Measurements from ENCODE around the gene COMMD4.

DNA sequence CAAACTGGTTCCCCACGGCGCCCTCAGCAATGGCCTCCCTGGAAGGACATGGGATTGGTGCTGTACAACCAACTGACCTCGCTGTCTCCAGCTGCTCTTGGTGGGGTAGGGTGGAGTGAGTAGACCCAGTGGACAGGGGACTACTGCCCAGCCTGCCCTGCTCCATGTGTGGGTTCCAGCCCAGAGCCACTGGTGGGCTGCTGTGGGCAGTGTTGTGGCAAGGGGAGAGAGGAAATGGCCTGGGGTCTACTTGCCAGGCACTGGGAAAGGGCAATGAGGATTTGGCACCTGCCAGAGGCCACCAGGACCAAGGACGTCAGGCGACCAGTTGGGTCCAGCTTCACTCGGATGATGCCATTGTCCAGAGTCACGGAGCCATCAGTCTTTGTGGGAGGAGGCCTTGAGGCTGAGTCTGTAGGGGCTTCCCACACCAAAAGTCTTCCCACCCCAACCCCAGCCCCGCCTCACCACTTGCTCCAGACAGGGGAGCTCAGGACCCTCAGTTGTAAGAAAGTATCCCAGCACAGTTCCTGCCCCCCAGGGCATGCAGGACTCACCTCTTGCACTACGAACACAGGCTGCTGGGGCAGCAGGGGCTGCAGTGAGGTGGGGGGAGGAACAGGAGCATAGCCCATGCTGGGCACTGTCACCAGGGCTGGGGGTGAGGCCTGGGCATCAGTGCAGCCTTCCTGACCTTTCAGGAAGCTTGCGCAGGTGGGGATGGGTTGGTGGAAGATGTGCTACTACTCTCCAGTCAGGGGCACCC lies 23.1 kb downstream of the COMMD4 start:
- TF ChIP-seq, protein P1, sequence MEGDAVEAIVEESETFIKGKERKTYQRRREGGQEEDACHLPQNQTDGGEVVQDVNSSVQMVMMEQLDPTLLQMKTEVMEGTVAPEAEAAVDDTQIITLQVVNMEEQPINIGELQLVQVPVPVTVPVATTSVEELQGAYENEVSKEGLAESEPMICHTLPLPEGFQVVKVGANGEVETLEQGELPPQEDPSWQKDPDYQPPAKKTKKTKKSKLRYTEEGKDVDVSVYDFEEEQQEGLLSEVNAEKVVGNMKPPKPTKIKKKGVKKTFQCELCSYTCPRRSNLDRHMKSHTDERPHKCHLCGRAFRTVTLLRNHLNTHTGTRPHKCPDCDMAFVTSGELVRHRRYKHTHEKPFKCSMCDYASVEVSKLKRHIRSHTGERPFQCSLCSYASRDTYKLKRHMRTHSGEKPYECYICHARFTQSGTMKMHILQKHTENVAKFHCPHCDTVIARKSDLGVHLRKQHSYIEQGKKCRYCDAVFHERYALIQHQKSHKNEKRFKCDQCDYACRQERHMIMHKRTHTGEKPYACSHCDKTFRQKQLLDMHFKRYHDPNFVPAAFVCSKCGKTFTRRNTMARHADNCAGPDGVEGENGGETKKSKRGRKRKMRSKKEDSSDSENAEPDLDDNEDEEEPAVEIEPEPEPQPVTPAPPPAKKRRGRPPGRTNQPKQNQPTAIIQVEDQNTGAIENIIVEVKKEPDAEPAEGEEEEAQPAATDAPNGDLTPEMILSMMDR (conservative IDR thresholded peaks at IDR 0.05 in 1 of 2, IDR thresholded peaks at IDR 0.05 in 1 of 2; ENCODE audit: low read depth in 1 of 2, low read length in 2 of 2) = no peak
- no peak for TF ChIP-seq EZH2 (IDR thresholded peaks at IDR 0.05; ENCODE audit: low read length, missing control alignments)

Data from fibroblast of lung (primary cell).